ENCODE data around the gene ST6GALNAC4.

- TF ChIP-seq, protein P1, sequence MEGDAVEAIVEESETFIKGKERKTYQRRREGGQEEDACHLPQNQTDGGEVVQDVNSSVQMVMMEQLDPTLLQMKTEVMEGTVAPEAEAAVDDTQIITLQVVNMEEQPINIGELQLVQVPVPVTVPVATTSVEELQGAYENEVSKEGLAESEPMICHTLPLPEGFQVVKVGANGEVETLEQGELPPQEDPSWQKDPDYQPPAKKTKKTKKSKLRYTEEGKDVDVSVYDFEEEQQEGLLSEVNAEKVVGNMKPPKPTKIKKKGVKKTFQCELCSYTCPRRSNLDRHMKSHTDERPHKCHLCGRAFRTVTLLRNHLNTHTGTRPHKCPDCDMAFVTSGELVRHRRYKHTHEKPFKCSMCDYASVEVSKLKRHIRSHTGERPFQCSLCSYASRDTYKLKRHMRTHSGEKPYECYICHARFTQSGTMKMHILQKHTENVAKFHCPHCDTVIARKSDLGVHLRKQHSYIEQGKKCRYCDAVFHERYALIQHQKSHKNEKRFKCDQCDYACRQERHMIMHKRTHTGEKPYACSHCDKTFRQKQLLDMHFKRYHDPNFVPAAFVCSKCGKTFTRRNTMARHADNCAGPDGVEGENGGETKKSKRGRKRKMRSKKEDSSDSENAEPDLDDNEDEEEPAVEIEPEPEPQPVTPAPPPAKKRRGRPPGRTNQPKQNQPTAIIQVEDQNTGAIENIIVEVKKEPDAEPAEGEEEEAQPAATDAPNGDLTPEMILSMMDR (optimal IDR thresholded peaks at IDR 0.05 in 1 of 3, IDR thresholded peaks at IDR 0.05 in 1 of 3, conservative IDR thresholded peaks at IDR 0.05 in 1 of 3; ENCODE audit: extremely low read depth in 1 of 3, insufficient read depth in 2 of 3, low read length in 3 of 3) = no peak
- no peak for TF ChIP-seq EZH2 (IDR thresholded peaks at IDR 0.05; ENCODE audit: low read length)
Measured at GRCh38 chr9:127916720-127917581, at the start of gene ST6GALNAC4.
